HEK293 (cell line): ENCODE measurements around the gene RALGAPA1.

Experiments
- CTCF ChIA-PET: fragments of 350-600 bp; formaldehyde crosslinking; extraction: SDS; loops from one replicate; lab custom pipeline; 2021; ENCODE audit warnings: antibody characterized with exemption; lab: Yijun Ruan, JAX
- POLR2A ChIA-PET: fragments of 300-600 bp; formaldehyde crosslinking; extraction: SDS; loops from one replicate; lab custom pipeline; 2020; ENCODE audit warnings: antibody characterized with exemption, inconsistent platforms; lab: Yijun Ruan, JAX
- H3K27ac ChIP-seq: fragments of 200-500 bp; sonication (Bioruptor generic); 2 replicates; pipeline ENCODE4 v1.5.1; 2014; ENCODE audit warnings: low read depth, low read length, control low read depth, inconsistent platforms; ENCODE audit errors: extremely low read depth
- H3K36me3 ChIP-seq, 2 experiments: fragments of 200-500 bp in 1 of 2; sonication (Bioruptor generic) in 1 of 2; 1 replicate in 1 of 2; 2 replicates in 1 of 2; pipeline ENCODE4 v1.5.1; 2014 to 2017; ENCODE audit warnings: inconsistent platforms in 2 of 2, low read length in 2 of 2; ENCODE audit not compliant: control insufficient read depth in 2 of 2, insufficient read depth in 1 of 2
- H3K4me1 ChIP-seq: fragments of 200-500 bp; sonication (Bioruptor generic); 2 replicates; pipeline ENCODE4 v1.5.1; 2014; ENCODE audit warnings: mild to moderate bottlenecking, low read length, inconsistent platforms; ENCODE audit not compliant: control insufficient read depth, insufficient read depth
- H3K4me3 ChIP-seq: 2 replicates; pipeline ENCODE4 v1.5.1; 2011; ENCODE audit warnings: low read depth, mild to moderate bottlenecking, control low read depth, low read length, moderate library complexity
- H3K9me3 ChIP-seq: fragments of 200-500 bp; sonication (Bioruptor generic); 2 replicates; pipeline ENCODE4 v1.5.1; 2014; ENCODE audit warnings: low read depth, low read length, inconsistent platforms; ENCODE audit not compliant: control insufficient read depth, insufficient read depth
- EGR2 ChIP-seq: fragments of 450-650 bp; formaldehyde crosslinking; IDR thresholded peaks from 2 replicates; pipeline ENCODE4 v1.5.1; 2016; ENCODE audit warnings: low read depth, missing biosample characterization, missing genetic modification characterization
- KLF1 ChIP-seq: fragments of 450-650 bp; formaldehyde crosslinking; IDR thresholded peaks from 2 replicates; pipeline ENCODE4 v1.5.1; 2016; ENCODE audit warnings: missing biosample characterization, missing genetic modification characterization
- KLF16 ChIP-seq: fragments of 450-650 bp; formaldehyde crosslinking; IDR thresholded peaks from 2 replicates; pipeline ENCODE4 v1.5.1; 2017; ENCODE audit warnings: missing biosample characterization, missing genetic modification characterization
- MZF1 ChIP-seq: fragments of 450-650 bp; formaldehyde crosslinking; IDR thresholded peaks from 2 replicates; pipeline ENCODE4 v1.5.1; 2017; ENCODE audit warnings: missing biosample characterization, missing genetic modification characterization, borderline replicate concordance
- PRDM1 ChIP-seq: fragments of 450-650 bp; formaldehyde crosslinking; IDR thresholded peaks from 2 replicates; pipeline ENCODE4; 2016; ENCODE audit warnings: missing biosample characterization, missing genetic modification characterization
- SCRT2 ChIP-seq: fragments of 450-650 bp; formaldehyde crosslinking; IDR thresholded peaks from 2 replicates; pipeline ENCODE4 v1.5.1; 2016; ENCODE audit warnings: missing biosample characterization, missing genetic modification characterization
- TCF7L2 ChIP-seq: IDR thresholded peaks from 2 replicates; pipeline ENCODE4 v1.6.1; 2011; ENCODE audit warnings: low read depth, mild to moderate bottlenecking, inconsistent platforms, low read length, moderate library complexity, borderline replicate concordance
- WT1 ChIP-seq: fragments of 450-650 bp; formaldehyde crosslinking; IDR thresholded peaks from 2 replicates; pipeline ENCODE4 v1.5.1; 2016; ENCODE audit warnings: missing biosample characterization, missing genetic modification characterization
- ZFHX2 ChIP-seq: fragments of 450-650 bp; formaldehyde crosslinking; conservative IDR thresholded peaks from 2 replicates; pipeline ENCODE4 v1.5.1; 2016; ENCODE audit warnings: missing biosample characterization, missing genetic modification characterization
- ZNF175 ChIP-seq: fragments of 450-650 bp; formaldehyde crosslinking; IDR thresholded peaks from 2 replicates; pipeline ENCODE4 v1.5.1; 2016; ENCODE audit warnings: missing biosample characterization, missing genetic modification characterization
- ZNF24 ChIP-seq: fragments of 450-650 bp; formaldehyde crosslinking; IDR thresholded peaks from 2 replicates; pipeline ENCODE4 v1.5.1; 2016; ENCODE audit warnings: missing biosample characterization, missing genetic modification characterization
- ZNF266 ChIP-seq: fragments of 450-650 bp; formaldehyde crosslinking; IDR thresholded peaks from 2 replicates; pipeline ENCODE4 v1.5.1; 2016; ENCODE audit warnings: missing biosample characterization, missing genetic modification characterization, low read depth
- ZNF302 ChIP-seq: fragments of 450-650 bp; formaldehyde crosslinking; IDR thresholded peaks from 2 replicates; pipeline ENCODE4 v1.5.1; 2016; ENCODE audit warnings: missing biosample characterization, missing genetic modification characterization, low read depth
- ZNF335 ChIP-seq: fragments of 450-650 bp; formaldehyde crosslinking; conservative IDR thresholded peaks from 2 replicates; pipeline ENCODE4 v1.5.1; 2016; ENCODE audit warnings: missing biosample characterization, missing genetic modification characterization
- ZNF404 ChIP-seq: fragments of 450-650 bp; formaldehyde crosslinking; IDR thresholded peaks from 2 replicates; pipeline ENCODE4 v1.5.1; 2017; ENCODE audit warnings: missing biosample characterization, missing genetic modification characterization
- ZNF416 ChIP-seq: fragments of 450-650 bp; formaldehyde crosslinking; IDR thresholded peaks from 2 replicates; pipeline ENCODE4 v1.5.1; 2016; ENCODE audit warnings: missing biosample characterization, missing genetic modification characterization
- ZNF529 ChIP-seq: fragments of 450-650 bp; formaldehyde crosslinking; IDR thresholded peaks from 2 replicates; pipeline ENCODE4 v1.5.1; 2017; ENCODE audit warnings: missing genetic modification characterization, missing biosample characterization; ENCODE audit not compliant: insufficient replicate concordance
- ZNF549 ChIP-seq: fragments of 450-650 bp; IDR thresholded peaks from 2 replicates; pipeline ENCODE4 v1.5.1; 2018; ENCODE audit warnings: missing biosample characterization, missing genetic modification characterization, mild to moderate bottlenecking, inconsistent platforms, moderate library complexity
- ZNF654 ChIP-seq: fragments of 450-650 bp; formaldehyde crosslinking; IDR thresholded peaks from 2 replicates; pipeline ENCODE4 v1.5.1; 2016; ENCODE audit warnings: low read depth, missing biosample characterization, missing genetic modification characterization
- ZSCAN16 ChIP-seq: fragments of 450-650 bp; formaldehyde crosslinking; IDR thresholded peaks from 2 replicates; pipeline ENCODE4 v1.5.1; 2016; ENCODE audit warnings: missing biosample characterization, missing genetic modification characterization
- TF ChIP-seq, protein P1 (sequence below): fragments of 450-650 bp; formaldehyde crosslinking; IDR thresholded peaks from 2 replicates; pipeline ENCODE4 v1.5.1; 2017; ENCODE audit warnings: missing biosample characterization, mild to moderate bottlenecking, missing genetic modification characterization, moderate library complexity
- TF ChIP-seq, protein P2 (sequence below): fragments of 450-650 bp; formaldehyde crosslinking; IDR thresholded peaks from 2 replicates; pipeline ENCODE4; 2016; ENCODE audit warnings: missing biosample characterization, missing genetic modification characterization
- TF ChIP-seq, protein P3 (sequence below): fragments of 450-650 bp; formaldehyde crosslinking; IDR thresholded peaks from 2 replicates; pipeline ENCODE4 v1.5.1; 2016; ENCODE audit warnings: missing biosample characterization, missing genetic modification characterization
- TF ChIP-seq, protein P4 (sequence below): fragments of 450-650 bp; formaldehyde crosslinking; IDR thresholded peaks from 2 replicates; pipeline ENCODE4 v1.5.1; 2016; ENCODE audit warnings: missing biosample characterization, missing genetic modification characterization

The RALGAPA1 gene

DNA sequence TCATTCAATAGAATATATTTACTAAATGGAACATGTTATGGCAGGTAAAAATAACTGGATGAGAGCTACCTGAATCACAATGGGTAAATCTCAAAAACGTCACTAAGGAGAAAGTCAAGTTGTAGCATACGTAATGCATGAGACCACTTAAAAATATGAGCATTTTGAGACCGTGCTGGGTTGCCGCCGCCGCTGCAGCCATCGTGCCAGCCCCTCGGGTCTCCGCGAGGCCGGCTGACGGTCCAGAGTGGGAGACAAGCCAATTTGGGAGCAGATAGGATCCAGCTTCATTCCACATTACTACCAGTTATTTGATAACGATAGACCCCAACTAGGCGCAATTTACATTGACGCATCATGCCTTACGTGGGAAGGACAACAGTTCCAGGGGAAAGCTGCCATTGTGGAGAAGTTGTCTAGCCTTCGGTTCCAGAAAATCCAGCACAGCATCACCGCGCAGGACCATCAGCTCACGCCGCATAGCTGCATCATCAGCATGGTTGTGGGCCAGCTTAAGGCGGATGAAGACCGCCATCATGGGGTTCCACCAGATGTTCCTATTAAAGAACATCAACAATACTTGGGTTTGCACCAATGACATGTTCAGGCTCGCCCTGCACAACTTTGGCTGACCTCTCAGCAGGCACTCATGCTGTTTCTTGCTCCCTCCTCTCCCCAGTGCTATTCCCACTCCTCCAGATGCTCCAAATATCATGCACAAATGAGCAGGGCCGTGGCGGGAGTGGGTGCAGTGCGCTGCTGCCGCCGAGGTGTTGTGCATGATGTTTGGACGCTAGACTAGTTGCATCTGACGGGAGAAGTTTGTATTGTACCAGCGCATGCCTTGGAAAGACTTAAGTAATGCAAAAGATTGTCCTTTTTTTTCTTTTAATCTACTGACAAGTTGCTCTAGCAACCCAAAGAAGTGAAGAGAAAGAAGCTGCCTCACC lies 10.8 kb upstream of the RALGAPA1 start (continued):
- TF ChIP-seq ZNF404 (tag by site-specific recombination) (no peak), PRDM1 (tag by site-specific recombination) (no peak), KLF16 (tag by site-specific recombination) (no peak), ZNF266 (tag by site-specific recombination) (no peak)
- TF ChIP-seq, protein P1, sequence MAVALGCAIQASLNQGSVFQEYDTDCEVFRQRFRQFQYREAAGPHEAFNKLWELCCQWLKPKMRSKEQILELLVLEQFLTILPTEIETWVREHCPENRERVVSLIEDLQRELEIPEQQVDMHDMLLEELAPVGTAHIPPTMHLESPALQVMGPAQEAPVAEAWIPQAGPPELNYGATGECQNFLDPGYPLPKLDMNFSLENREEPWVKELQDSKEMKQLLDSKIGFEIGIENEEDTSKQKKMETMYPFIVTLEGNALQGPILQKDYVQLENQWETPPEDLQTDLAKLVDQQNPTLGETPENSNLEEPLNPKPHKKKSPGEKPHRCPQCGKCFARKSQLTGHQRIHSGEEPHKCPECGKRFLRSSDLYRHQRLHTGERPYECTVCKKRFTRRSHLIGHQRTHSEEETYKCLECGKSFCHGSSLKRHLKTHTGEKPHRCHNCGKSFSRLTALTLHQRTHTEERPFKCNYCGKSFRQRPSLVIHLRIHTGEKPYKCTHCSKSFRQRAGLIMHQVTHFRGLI, result no peak
- TF ChIP-seq, all 188 proteins: peak for 0

DNA sequence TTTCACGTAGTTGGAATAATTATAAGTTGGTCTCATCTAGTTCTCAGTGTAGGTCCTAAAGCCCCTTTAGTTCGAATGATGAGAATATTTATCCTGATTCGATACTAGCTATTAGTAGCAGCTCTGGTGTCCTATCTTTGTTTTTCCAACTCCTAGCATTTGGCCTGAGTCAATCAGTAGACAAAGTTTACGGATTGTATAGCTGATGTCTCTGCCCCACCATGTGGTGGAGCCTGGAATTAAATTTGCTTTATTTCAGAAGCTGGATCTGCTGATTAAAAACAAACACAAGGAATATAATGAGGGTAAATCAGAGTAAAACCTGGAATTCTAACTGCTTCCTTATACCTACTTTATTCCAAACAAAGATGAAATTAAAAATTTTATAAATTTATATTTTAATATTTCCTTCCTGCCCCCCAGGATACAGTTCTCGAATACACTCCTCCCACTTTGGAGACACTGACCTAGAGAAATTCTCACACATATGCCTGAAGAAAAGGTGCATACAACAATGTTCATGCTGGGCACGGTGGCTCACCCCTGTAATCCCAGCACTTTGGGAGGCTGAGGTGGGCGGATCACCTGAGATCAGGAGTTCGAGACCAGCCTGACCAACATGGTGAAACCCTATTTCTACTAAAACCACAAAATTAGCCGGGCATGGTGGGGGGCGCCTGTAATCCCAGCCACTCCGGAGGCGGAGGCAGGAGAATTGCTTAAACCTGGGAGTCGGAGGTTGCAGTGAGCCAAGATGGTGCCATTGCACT lies 9.4 kb upstream of the RALGAPA1 start:
- Histone ChIP-seq H3K4me1 (peaks cover 2% of the 10 kb centered on the region; the same call in 1 of the 2 replicates), H3K36me3 (no peaks in the 10 kb centered on the region), H3K4me3 (no peak overlapping the region), H3K9me3 (no peaks in the 10 kb centered on the region), H3K27ac (no peak overlapping the region)
- ChIA-PET POLR2A (interaction anchor here (1.0 to 2.1 kb wide), 2 partner anchors 8 to 10 kb away, joined by 4 to 6 read pairs; partner anchors contain the start of gene BRMS1L), CTCF (interaction anchor here (0.5 to 2.7 kb wide), 17 partner anchors 10 to 677 kb away, joined by 3 to 8 read pairs (median 4); partner anchors contain the start of gene INSM2)
- TF ChIP-seq EGR2 (tag by site-specific recombination), result no peak
- TF ChIP-seq ZFHX2 (tag by site-specific recombination), result 0 out of 2 replicates have a peak, but pooled peaks have one; percentile 10
- peak; percentile 56 for TF ChIP-seq ZNF335 (tag by site-specific recombination)
- no peak for TF ChIP-seq ZNF302 (tag by site-specific recombination)
- TF ChIP-seq ZNF654, result peak; percentile 62

DNA sequence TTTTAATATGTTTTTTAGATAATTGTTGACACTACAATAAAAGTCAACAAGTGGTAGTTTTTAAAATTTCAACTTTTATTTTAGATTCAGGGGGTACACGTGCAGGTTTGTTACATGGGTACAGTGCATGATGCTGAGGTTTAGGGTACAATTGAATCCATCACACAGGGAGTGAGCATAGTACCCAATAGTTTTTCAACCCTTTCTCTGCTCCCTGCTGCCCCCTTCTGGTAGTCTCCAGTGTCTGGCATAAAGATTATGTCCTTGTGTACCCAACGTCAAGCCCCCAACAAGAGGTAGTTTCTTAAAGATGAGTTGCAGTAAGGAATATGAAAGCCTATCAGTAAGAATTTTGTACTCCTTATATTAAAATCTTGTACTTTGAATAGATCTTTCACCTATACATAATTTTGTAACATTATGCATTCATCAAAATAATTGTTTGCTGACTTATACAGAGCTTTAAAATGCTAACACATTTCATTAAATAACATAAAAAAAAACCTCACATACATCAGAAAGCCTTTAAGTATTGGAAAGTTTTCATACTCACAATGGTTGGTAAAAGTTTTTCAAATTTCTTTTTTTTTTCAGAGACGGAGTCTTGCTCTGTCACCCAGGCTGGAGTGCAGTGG lies 5.4 kb upstream of the RALGAPA1 start:
- no peaks in the 10 kb centered on the region for H3K36me3 ChIP-seq
- no peaks in the 10 kb centered on the region for H3K4me1 ChIP-seq
- H3K4me3 ChIP-seq, result no peak overlapping the region
- no peaks in the 10 kb centered on the region for H3K9me3 ChIP-seq
- POLR2A ChIA-PET, result interaction anchor here (2.2 kb wide), 1 partner anchor 12 kb away, joined by 12 read pairs; the partner anchor contains the start of gene BRMS1L
- no peak overlapping the region for H3K27ac ChIP-seq
- CTCF ChIA-PET, result interaction anchor here (0.5 to 2.3 kb wide), 12 partner anchors 12 to 1286 kb away, joined by 3 to 8 read pairs (median 3); partner anchors contain the start of gene BRMS1L
- TF ChIP-seq ZNF416 (no peak), ZNF24 (no peak), ZNF529 (tag by site-specific recombination) (no peak), ZSCAN16 (tag by site-specific recombination) (no peak), MZF1 (peak; percentile 46; the same call in 1 of the 2 replicates), ZNF549 (no peak), ZNF175 (tag by site-specific recombination) (no peak), TCF7L2 (no peak), SCRT2 (tag by site-specific recombination) (peak; percentile 52; the same call in 1 of the 2 replicates), WT1 (tag by site-specific recombination) (no peak), KLF1 (no peak)
- TF ChIP-seq, protein P2, sequence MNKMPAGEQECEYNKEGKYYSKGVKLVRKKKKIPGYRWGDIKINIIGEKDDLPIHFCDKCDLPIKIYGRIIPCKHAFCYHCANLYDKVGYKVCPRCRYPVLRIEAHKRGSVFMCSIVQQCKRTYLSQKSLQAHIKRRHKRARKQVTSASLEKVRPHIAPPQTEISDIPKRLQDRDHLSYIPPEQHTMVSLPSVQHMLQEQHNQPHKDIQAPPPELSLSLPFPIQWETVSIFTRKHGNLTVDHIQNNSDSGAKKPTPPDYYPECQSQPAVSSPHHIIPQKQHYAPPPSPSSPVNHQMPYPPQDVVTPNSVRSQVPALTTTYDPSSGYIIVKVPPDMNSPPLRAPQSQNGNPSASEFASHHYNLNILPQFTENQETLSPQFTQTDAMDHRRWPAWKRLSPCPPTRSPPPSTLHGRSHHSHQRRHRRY (tag by site-specific recombination), result no peak
- TF ChIP-seq, protein P3, sequence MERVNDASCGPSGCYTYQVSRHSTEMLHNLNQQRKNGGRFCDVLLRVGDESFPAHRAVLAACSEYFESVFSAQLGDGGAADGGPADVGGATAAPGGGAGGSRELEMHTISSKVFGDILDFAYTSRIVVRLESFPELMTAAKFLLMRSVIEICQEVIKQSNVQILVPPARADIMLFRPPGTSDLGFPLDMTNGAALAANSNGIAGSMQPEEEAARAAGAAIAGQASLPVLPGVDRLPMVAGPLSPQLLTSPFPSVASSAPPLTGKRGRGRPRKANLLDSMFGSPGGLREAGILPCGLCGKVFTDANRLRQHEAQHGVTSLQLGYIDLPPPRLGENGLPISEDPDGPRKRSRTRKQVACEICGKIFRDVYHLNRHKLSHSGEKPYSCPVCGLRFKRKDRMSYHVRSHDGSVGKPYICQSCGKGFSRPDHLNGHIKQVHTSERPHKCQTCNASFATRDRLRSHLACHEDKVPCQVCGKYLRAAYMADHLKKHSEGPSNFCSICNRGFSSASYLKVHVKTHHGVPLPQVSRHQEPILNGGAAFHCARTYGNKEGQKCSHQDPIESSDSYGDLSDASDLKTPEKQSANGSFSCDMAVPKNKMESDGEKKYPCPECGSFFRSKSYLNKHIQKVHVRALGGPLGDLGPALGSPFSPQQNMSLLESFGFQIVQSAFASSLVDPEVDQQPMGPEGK (tag by site-specific recombination), result no peak
- TF ChIP-seq, protein P4, sequence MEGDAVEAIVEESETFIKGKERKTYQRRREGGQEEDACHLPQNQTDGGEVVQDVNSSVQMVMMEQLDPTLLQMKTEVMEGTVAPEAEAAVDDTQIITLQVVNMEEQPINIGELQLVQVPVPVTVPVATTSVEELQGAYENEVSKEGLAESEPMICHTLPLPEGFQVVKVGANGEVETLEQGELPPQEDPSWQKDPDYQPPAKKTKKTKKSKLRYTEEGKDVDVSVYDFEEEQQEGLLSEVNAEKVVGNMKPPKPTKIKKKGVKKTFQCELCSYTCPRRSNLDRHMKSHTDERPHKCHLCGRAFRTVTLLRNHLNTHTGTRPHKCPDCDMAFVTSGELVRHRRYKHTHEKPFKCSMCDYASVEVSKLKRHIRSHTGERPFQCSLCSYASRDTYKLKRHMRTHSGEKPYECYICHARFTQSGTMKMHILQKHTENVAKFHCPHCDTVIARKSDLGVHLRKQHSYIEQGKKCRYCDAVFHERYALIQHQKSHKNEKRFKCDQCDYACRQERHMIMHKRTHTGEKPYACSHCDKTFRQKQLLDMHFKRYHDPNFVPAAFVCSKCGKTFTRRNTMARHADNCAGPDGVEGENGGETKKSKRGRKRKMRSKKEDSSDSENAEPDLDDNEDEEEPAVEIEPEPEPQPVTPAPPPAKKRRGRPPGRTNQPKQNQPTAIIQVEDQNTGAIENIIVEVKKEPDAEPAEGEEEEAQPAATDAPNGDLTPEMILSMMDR (tag by site-specific recombination), result peak; percentile 16; the same call in 1 of the 2 replicates
